GM19193 (cell line): ENCODE data around the gene FCF1.
A peak's percentile ranks its signal among the peaks of the same experiment; 100 is the strongest.

ENCODE experiments used
- POLR2A ChIP-seq: IDR thresholded peaks from 4 replicates; pipeline ENCODE4 v1.6.1; 2011; ENCODE audit not compliant: insufficient read depth, insufficient read length; ENCODE audit errors: extremely low read depth

Gene FCF1

DNA sequence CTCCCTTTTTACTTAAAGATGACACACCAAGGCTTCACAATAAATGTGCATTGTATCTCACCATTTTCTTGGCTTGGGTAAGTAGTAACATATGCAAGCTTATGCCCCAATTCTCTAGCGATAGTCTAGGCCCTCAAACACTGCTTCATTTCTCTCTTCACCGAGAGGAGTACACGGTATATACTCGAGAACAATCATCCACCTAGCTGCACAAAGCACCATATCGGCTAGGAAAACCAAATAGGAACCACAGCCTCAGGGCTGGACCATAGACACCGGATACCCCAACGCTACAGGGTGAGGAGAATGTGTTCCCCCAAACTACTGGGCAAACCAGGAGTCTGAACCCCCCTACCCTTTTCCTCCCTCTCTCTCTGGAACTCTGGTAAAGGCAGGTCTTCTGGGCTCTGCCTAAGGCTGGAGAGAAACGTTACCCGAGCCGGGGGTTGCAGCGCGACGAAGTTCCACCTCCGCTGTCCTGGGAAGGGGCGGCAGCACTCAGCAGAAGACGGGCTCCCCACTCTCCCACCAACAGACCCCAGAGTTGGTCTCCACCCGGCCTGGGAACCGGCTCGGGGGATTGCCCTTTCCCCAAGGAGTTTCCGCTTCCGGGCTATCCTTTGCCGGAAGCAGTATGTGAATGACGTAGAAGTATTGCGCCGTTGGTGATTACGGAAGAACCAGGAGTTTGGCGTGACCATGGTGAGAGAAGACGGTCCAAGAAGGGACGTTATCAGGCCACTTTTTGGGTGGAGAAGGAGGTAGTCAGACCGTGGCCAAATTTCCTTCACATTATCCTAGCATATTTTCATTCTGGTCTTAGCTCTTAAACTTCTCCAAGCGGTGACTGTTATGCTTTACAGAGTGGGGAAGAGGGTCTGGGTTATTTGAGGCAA lies at the start of gene FCF1, which contains the start of gene AREL1:
FCF1 (plus strand) TSS at position 646 of the 896 bp plus-strand sequence; CDS start at position 700, 54 bp downstream.
AREL1 (minus strand) TSS at position 582 of the 896 bp plus-strand sequence. CDS start 27,465 bp downstream, outside the sequence.
- peak; percentile 92 for TF ChIP-seq POLR2A

GRCh38 chr14:74663884-74664283 lies 49.1 kb upstream of the FCF1 start:
- no peak for TF ChIP-seq POLR2A

GRCh38 chr14:74664717-74665116 lies 48.2 kb upstream of the FCF1 start:
- no peak for TF ChIP-seq POLR2A

GRCh38 chr14:74667758-74668157 lies 45.2 kb upstream of the FCF1 start:
- no peak for TF ChIP-seq POLR2A

DNA sequence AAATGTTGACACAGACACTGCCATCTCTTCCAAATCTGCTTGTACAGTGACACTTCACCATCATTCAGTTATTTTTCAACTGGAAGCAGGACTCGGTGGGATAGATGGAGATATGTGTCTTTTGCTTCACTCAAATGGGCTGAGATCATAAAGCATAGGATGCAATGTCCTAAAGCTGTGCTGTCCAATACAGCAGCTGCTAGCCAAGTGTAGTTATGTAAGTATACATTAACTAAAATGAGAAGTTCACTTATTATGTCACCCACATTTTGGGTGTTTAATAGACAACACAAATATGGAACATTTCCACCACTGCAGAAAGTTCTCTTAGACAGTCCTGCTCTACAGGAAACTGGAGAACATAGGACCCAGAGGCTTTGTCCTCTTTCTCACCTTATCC lies 43.7 kb upstream of the FCF1 start:
- no peak for TF ChIP-seq POLR2A

- TF ChIP-seq POLR2A, result no peak
Measured at GRCh38 chr14:74669846-74670245, 43.1 kb upstream of the FCF1 start.

GRCh38 chr14:74670726-74671411 lies 42.1 kb upstream of the FCF1 start:
- TF ChIP-seq POLR2A, result no peak

DNA sequence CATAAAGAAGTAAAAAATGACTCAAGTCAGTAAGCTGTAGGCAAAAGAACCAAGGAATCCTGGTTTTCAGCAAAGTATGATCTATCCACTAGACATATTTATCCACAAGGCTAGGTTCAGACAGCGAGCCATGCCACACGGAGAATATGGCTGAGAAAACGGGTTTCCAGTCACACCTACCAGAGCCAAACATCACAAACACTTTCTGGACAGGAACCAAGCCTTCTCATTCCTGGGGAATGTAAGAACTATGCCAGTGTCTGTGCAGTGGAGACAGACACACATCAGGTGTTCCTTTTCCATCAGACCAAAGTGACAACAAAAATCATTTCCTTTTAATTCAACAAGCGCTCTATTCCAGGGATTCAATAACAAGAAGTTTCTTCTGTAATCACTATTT lies 41.2 kb upstream of the FCF1 start:
- TF ChIP-seq POLR2A, result no peak

- TF ChIP-seq POLR2A, result no peak
Measured at GRCh38 chr14:74673768-74674167, 39.2 kb upstream of the FCF1 start.

DNA sequence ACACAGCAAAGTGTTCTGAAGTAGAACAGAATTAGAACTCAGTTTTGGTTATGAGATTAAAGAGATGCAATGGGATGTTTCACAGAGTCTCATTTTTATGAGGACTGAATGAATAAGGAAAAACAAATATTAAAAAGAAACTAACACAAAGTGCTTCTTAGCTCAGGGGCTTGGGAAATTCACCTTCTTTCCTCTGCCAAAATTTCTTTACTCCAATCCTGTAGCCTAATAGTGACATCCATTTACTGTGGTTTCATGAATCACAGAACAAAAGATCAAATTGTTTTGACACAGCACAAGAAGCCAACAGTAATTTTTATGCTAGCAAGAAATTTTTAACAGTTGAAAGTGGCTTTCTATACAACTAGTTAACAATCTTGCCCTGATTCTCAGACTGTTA lies 37.7 kb upstream of the FCF1 start:
- TF ChIP-seq POLR2A, result no peak

DNA sequence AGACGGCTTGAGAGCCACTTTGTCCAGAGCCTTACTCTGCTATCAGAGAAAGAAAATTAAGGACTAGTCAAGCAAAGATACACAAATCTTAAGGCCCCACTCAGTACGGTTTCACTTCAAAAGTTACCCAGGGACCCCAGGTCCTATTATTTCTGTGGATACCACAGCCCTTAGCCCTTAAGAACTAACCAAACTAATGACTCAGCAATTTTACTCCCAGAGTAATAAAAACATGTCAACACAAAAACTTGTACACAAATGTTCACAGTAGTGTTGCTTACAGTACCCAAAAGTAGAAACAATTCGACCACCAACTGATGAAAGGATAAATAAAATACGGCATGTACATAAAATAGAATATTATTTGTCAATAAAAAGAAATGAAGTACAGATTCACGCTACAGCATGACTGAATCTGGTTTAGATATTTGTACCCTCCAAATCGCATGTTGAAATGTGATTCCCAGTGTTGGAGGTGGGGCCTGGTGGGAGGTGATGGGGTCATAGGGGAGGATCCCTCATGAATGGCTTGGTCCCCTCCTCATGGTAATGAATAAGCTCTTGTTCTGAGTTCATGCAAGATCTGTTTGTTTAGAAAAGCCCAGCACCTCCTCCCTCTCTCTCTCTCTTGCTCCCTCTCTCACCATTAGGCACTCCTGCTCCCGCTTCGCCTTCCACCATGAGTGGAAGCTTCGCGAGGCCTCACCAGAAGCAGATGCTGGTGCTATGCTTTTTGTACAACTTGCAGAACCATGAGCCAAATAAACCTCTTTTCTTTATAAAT lies 30.6 kb upstream of the FCF1 start:
- no peak for TF ChIP-seq POLR2A

- TF ChIP-seq POLR2A, result no peak
Measured at GRCh38 chr14:74683406-74683805, 29.5 kb upstream of the FCF1 start.

- no peak for TF ChIP-seq POLR2A
Measured at GRCh38 chr14:74684434-74684833, 28.5 kb upstream of the FCF1 start.

- TF ChIP-seq POLR2A, result no peak
Measured at GRCh38 chr14:74685056-74685455, 27.9 kb upstream of the FCF1 start.
